Liver (tissue), 9 donors: Measurements from ENCODE around the gene STING1. TPM values are rescaled to one million over a fixed set of nuclear protein-coding genes. Genes with fewer than 3 reads are reported as not detected.
"Not testable (repeated sequence)": the region's sequence is repeated elsewhere in the genome, so short reads cannot be mapped to it uniquely, and the experiment has no call there.

Source experiments
- DNase-seq: peaks from one replicate; pipeline ENCODE4 v3.0.0-alpha.2; 2017; ENCODE audit warnings: low spot score
- H3K27ac ChIP-seq, 2 donors: one replicate each; pipeline ENCODE4 v1.7.0; 2013; ENCODE audit warnings: inconsistent platforms in 2 of 2, low read length in 2 of 2, control low read depth in 1 of 2, low read depth in 1 of 2, mild to moderate bottlenecking in 1 of 2
- H3K27me3 ChIP-seq, 4 donors: one replicate each; pipeline versions ENCODE4 v1.6.1 to v1.7.0; 2013; ENCODE audit warnings: low read length in 3 of 4, inconsistent platforms in 1 of 4, mild to moderate bottlenecking in 1 of 4, moderate library complexity in 1 of 4; ENCODE audit not compliant: control insufficient read depth in 4 of 4, insufficient read depth in 4 of 4
- H3K36me3 ChIP-seq, 4 donors: one replicate each; pipeline versions ENCODE4 v1.6.1 to v1.7.0; 2013; ENCODE audit warnings: low read length in 3 of 4, mild to moderate bottlenecking in 3 of 4, low read depth in 1 of 4, moderate library complexity in 1 of 4; ENCODE audit not compliant: control insufficient read depth in 4 of 4, insufficient read depth in 3 of 4
- H3K4me1 ChIP-seq, 4 donors: one replicate each; pipeline versions ENCODE4 v1.6.1 to v1.7.0; 2013; ENCODE audit warnings: low read length in 3 of 4, mild to moderate bottlenecking in 3 of 4, moderate library complexity in 1 of 4; ENCODE audit not compliant: control insufficient read depth in 4 of 4, insufficient read depth in 4 of 4
- H3K4me3 ChIP-seq, 3 donors: one replicate each; pipeline versions ENCODE4 v1.6.1 to v1.7.0; 2013; ENCODE audit warnings: low read length in 3 of 3, control low read depth in 1 of 3, low read depth in 1 of 3, mild to moderate bottlenecking in 1 of 3
- H3K9ac ChIP-seq, 2 donors: one replicate each; pipeline ENCODE4 v1.7.0; 2013; ENCODE audit warnings: low read length in 2 of 2, mild to moderate bottlenecking in 2 of 2, moderate library complexity in 2 of 2, control low read depth in 1 of 2, low read depth in 1 of 2
- H3K9me3 ChIP-seq, 4 donors: one replicate each; pipeline versions ENCODE4 v1.6.1 to v1.7.0; 2013; ENCODE audit warnings: low read length in 3 of 4; ENCODE audit not compliant: control insufficient read depth in 4 of 4
- FOXA1 ChIP-seq: IDR thresholded peaks from 2 replicates; pipeline ENCODE4 v1.6.1; 2016; ENCODE audit warnings: antibody characterized with exemption
- FOXA2 ChIP-seq: IDR thresholded peaks from 2 replicates; pipeline ENCODE4 v1.6.1; 2016; ENCODE audit warnings: antibody characterized with exemption
- GABPA ChIP-seq, 2 donors: IDR thresholded peaks in 1 of 2; conservative IDR thresholded peaks in 1 of 2; 2 replicates each; pipeline ENCODE4 v1.6.1; 2016; ENCODE audit warnings: antibody characterized with exemption in 2 of 2, mild to moderate bottlenecking in 1 of 2, moderate library complexity in 1 of 2
- HNF4A ChIP-seq, 2 donors: conservative IDR thresholded peaks; 2 replicates each; pipeline ENCODE4 v1.6.1; 2016; ENCODE audit warnings: antibody characterized with exemption in 2 of 2, mild to moderate bottlenecking in 2 of 2
- JUND ChIP-seq, 2 donors: IDR thresholded peaks; 2 replicates each; pipeline ENCODE4 v1.6.1; 2016; ENCODE audit warnings: antibody characterized with exemption in 2 of 2
- NR2F2 ChIP-seq: IDR thresholded peaks from 2 replicates; pipeline ENCODE4 v1.6.1; 2016; ENCODE audit warnings: antibody characterized with exemption
- RAD21 ChIP-seq, 2 donors: IDR thresholded peaks; 2 replicates each; pipeline ENCODE4 v1.6.1; 2016; ENCODE audit warnings: antibody characterized with exemption in 2 of 2, mild to moderate bottlenecking in 2 of 2
- RXRA ChIP-seq, 2 donors: IDR thresholded peaks; 2 replicates each; pipeline ENCODE4 v1.6.1; 2017 to 2018; ENCODE audit warnings: antibody characterized with exemption in 2 of 2, mild to moderate bottlenecking in 1 of 2
- SP1 ChIP-seq: IDR thresholded peaks from 2 replicates; pipeline ENCODE4 v1.6.1; 2018; ENCODE audit warnings: antibody characterized with exemption, mild to moderate bottlenecking
- TAF1 ChIP-seq: conservative IDR thresholded peaks from 2 replicates; pipeline ENCODE4 v1.6.1; 2016; ENCODE audit warnings: antibody characterized with exemption, mild to moderate bottlenecking
- YY1 ChIP-seq: IDR thresholded peaks from 2 replicates; pipeline ENCODE4 v1.6.1; 2016; ENCODE audit warnings: antibody characterized with exemption, mild to moderate bottlenecking
- whole genome bisulfite sequencing: extraction: QIAGEN DNeasy Blood & Tissue Kit; methylation state at CpG from one replicate; pipeline ENCODE4 v1.1.7; 2013; 5-methylcytosine and 5-hydroxymethylcytosine counted together
- polyA plus RNA-seq, 2 donors: library from polyadenylated mRNA; stranded (reverse) in 1 of 2; unstranded in 1 of 2; fragments of 200-250 nt in 1 of 2; fragments of >200 nt in 1 of 2; fragmentation: Nextera tagmentation in 1 of 2; extraction: Ambion mirVana in 1 of 2; gene quantifications; one replicate each; pipeline versions ENCODE4 v1.2.1 to v1.2.3, GENCODE V29; 2013 to 2015
- total RNA-seq, 2 donors: library from RNA; depleted of rRNA; stranded (reverse); fragments of >200 nt; gene quantifications; one replicate each; pipeline ENCODE4 v1.2.3, GENCODE V29; 2014
- TF ChIP-seq, protein P1 (sequence below): IDR thresholded peaks from 2 replicates; pipeline ENCODE4 v1.6.1; 2016; ENCODE audit warnings: antibody characterized with exemption
- TF ChIP-seq, protein P2 (sequence below): IDR thresholded peaks from 2 replicates; pipeline ENCODE4 v1.6.1; 2016; ENCODE audit warnings: antibody characterized with exemption, mild to moderate bottlenecking
- TF ChIP-seq, protein P3 (sequence below): IDR thresholded peaks from 2 replicates; pipeline ENCODE4 v1.6.1; 2016; ENCODE audit warnings: antibody characterized with exemption
- TF ChIP-seq, protein P4 (sequence below): IDR thresholded peaks from 2 replicates; pipeline ENCODE4 v1.6.1; 2016; ENCODE audit warnings: antibody characterized with exemption
- TF ChIP-seq, protein P5 (sequence below): fragments of 150-350 bp; IDR thresholded peaks from 2 replicates; pipeline ENCODE4 v1.5.1; 2017; ENCODE audit warnings: improper control_type of control experiment, low read depth, low read length; ENCODE audit not compliant: missing input control
- donor health status: healthy.
- donor health status: healthy.
- donor health status: healthy.
- donor health status: healthy.
- donor health status: healthy.

STING1 gene
- total and polyA plus RNA-seq, 4 donors: 6.3 to 13.6 (median 10.3) TPM

DNA sequence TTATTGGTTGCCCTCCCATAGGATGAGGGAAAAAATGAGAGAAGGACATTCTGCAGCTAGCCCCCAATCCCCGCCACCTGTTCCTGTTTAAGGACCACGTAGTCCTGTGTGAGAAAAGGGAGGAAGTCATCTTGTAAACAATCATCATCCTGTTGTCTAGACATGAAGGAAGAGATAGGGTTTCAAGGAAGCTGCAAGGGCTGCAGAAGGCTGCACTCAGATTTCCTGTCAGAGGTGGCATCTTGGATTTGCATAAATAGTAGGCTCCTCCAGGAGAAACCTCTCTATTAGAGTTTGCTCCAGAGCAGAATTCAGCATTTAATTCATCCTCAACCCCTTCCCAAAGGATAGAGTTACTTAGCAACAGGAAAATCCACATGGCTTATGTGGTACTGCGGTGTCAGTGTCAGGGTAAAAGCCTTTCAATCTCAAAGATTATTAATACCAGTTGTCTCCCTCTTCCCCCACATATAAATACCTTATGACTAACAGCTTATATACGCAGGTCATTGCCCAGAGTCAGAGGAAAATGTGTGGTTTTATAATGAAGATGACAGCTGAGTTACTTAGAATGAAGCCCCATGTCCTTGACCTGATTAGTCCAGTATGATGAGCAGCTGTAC is 38.6 kb downstream of the STING1 start:
- H3K36me3 ChIP-seq: no peaks in the 10 kb centered on the region
- DNase-seq: no peak
- no peaks in the 10 kb centered on the region for H3K27me3 ChIP-seq
- WGBS: 70% methylated on average over 4 of the region's 4 CpGs
- no peak overlapping the region for H3K9ac ChIP-seq
- H3K27ac ChIP-seq: no peak overlapping the region
- no peaks in the 10 kb centered on the region for H3K9me3 ChIP-seq
- TF ChIP-seq, protein P1, sequence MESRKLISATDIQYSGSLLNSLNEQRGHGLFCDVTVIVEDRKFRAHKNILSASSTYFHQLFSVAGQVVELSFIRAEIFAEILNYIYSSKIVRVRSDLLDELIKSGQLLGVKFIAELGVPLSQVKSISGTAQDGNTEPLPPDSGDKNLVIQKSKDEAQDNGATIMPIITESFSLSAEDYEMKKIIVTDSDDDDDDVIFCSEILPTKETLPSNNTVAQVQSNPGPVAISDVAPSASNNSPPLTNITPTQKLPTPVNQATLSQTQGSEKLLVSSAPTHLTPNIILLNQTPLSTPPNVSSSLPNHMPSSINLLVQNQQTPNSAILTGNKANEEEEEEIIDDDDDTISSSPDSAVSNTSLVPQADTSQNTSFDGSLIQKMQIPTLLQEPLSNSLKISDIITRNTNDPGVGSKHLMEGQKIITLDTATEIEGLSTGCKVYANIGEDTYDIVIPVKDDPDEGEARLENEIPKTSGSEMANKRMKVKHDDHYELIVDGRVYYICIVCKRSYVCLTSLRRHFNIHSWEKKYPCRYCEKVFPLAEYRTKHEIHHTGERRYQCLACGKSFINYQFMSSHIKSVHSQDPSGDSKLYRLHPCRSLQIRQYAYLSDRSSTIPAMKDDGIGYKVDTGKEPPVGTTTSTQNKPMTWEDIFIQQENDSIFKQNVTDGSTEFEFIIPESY: no peak
- peaks cover 0 to 7% (median 2%) of the 10 kb centered on the region in 4 donors for H3K4me1 ChIP-seq
- H3K4me3 ChIP-seq: no peak overlapping the region

DNA sequence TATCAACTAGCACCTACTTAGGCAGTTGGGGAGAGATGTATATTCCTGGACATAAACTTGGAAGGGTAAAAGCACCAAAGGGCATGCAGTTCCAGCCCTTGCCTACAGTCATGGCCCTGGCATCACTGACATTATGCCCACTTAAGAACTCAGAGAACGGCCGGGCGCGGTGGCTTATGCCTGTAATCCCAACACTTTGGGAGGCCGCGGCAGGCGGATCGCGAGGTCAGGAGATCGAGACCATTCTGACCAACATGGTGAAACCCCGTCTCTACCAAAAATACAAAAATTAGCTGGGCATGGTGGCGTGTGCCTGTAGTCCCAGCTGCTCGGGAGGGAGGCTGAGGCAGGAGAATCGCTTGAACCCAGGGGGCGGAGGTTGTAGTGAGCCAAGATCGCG is 42.1 kb downstream of the STING1 start:
- H3K4me1 ChIP-seq: peaks cover 0 to 11% (median 2%) of the 10 kb centered on the region in 4 donors
- not testable (repeated sequence) for H3K36me3 ChIP-seq, H3K27me3 ChIP-seq, DNase-seq, H3K9me3 ChIP-seq, H3K27ac ChIP-seq, H3K9ac ChIP-seq, H3K4me3 ChIP-seq
- WGBS: 96% methylated on average over 17 of the region's 17 CpGs

DNA sequence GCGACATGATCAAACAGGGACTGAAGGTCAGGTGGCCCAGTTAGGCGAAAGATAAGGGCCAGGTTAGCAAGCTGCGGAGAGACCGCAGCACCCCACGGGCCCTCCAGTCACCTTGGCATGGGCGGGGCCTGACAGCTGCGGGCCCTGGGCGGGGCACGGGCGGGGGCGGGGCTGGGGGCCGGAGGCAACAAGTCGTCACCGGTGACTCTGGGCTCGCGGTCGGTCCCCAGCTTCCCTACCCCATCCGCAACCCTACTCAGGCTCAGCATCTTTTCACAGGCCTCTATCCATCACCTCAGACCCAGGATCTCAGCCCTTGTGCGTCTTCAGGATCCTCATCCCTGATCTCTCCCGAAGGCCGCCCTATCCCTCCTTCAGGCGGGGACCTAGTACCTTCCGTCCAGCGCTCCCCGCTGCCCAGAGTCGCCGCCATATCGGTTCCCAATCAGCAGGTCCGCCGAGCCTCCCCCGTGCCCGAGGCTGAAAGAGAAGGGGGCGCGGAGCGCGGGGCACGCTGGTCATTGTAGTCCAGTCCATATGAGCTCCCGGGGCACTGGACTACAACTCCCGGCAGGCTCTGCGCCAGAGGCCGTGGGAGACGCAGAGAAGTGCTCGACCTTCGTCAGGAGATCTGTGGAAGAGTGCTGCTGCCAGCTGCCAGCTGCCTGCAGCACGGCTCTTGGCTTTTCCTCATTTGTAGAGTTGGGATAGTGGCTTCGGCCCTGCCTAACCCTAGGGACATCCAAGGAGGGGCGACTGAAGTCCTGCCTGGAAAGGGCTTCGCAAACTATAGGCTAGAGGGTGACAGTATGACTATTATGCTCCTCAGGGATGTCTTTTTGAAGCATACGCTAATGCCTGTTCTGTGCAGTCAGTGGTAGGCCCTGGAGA is 43.3 kb downstream of the STING1 start, which contains the start of gene DNAJC18:
DNAJC18 (minus strand) TSS at position 513 of the 891 bp plus-strand sequence; CDS start at position 433, 80 bp downstream.
- Histone ChIP-seq H3K27me3 (no peaks in the 10 kb centered on the region), H3K4me1 (peaks cover 0 to 11% (median 2%) of the 10 kb centered on the region in 4 donors), H3K9me3 (no peaks in the 10 kb centered on the region), H3K36me3 (no peaks in the 10 kb centered on the region), H3K9ac (peak within 1 kb of the TSS; percentile 39 to 82), H3K27ac (peak within 1 kb of the TSS; percentile 68 to 81), H3K4me3 (peak within 1 kb of the TSS; percentile 72 to 90 (median 86))
- DNase-seq: peak; percentile 90
- WGBS: 5% methylated on average over 49 of the region's 49 CpGs
- TF ChIP-seq, protein P2, sequence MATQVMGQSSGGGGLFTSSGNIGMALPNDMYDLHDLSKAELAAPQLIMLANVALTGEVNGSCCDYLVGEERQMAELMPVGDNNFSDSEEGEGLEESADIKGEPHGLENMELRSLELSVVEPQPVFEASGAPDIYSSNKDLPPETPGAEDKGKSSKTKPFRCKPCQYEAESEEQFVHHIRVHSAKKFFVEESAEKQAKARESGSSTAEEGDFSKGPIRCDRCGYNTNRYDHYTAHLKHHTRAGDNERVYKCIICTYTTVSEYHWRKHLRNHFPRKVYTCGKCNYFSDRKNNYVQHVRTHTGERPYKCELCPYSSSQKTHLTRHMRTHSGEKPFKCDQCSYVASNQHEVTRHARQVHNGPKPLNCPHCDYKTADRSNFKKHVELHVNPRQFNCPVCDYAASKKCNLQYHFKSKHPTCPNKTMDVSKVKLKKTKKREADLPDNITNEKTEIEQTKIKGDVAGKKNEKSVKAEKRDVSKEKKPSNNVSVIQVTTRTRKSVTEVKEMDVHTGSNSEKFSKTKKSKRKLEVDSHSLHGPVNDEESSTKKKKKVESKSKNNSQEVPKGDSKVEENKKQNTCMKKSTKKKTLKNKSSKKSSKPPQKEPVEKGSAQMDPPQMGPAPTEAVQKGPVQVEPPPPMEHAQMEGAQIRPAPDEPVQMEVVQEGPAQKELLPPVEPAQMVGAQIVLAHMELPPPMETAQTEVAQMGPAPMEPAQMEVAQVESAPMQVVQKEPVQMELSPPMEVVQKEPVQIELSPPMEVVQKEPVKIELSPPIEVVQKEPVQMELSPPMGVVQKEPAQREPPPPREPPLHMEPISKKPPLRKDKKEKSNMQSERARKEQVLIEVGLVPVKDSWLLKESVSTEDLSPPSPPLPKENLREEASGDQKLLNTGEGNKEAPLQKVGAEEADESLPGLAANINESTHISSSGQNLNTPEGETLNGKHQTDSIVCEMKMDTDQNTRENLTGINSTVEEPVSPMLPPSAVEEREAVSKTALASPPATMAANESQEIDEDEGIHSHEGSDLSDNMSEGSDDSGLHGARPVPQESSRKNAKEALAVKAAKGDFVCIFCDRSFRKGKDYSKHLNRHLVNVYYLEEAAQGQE: no peak
- TF ChIP-seq, protein P3, sequence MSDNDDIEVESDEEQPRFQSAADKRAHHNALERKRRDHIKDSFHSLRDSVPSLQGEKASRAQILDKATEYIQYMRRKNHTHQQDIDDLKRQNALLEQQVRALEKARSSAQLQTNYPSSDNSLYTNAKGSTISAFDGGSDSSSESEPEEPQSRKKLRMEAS: peak; percentile 18
- TF ChIP-seq FOXA1 (no peak), JUND (IDR thresholded peaks at IDR 0.05) (no peak), TAF1 (no peak), GABPA (IDR thresholded peaks at IDR 0.05 in 1 of 2, conservative IDR thresholded peaks at IDR 0.05 in 1 of 2) (no peak), NR2F2 (peak; percentile 38), RXRA (IDR thresholded peaks at IDR 0.05) (no peak), YY1 (peak; percentile 30), FOXA2 (no peak), SP1 (no peak), RAD21 (IDR thresholded peaks at IDR 0.05) (peak in 1 of 2 donors; percentile 26), HNF4A (conservative IDR thresholded peaks at IDR 0.05) (no peak)
- TF ChIP-seq, protein P4, sequence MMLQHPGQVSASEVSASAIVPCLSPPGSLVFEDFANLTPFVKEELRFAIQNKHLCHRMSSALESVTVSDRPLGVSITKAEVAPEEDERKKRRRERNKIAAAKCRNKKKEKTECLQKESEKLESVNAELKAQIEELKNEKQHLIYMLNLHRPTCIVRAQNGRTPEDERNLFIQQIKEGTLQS: no peak
- TF ChIP-seq, protein P1: no peak
- TF ChIP-seq, protein P5, sequence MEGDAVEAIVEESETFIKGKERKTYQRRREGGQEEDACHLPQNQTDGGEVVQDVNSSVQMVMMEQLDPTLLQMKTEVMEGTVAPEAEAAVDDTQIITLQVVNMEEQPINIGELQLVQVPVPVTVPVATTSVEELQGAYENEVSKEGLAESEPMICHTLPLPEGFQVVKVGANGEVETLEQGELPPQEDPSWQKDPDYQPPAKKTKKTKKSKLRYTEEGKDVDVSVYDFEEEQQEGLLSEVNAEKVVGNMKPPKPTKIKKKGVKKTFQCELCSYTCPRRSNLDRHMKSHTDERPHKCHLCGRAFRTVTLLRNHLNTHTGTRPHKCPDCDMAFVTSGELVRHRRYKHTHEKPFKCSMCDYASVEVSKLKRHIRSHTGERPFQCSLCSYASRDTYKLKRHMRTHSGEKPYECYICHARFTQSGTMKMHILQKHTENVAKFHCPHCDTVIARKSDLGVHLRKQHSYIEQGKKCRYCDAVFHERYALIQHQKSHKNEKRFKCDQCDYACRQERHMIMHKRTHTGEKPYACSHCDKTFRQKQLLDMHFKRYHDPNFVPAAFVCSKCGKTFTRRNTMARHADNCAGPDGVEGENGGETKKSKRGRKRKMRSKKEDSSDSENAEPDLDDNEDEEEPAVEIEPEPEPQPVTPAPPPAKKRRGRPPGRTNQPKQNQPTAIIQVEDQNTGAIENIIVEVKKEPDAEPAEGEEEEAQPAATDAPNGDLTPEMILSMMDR: no peak
